Cardiac fibroblast (primary cell): Measurements from ENCODE around the gene CD164.

ENCODE experiments used
- DNase-seq, 2 donors: peaks; one replicate each; pipeline versions ENCODE4 v3.0.0 to v3.0.0-alpha.2; 2010; ENCODE audit warnings: low read depth in 2 of 2
- H3K4me3 ChIP-seq, 2 donors: replicated peaks in 1 of 2; 1 replicate in 1 of 2; 2 replicates in 1 of 2; pipeline ENCODE4 v1.5.1; 2011; ENCODE audit warnings: low read depth in 2 of 2, low read length in 2 of 2, mild to moderate bottlenecking in 2 of 2, moderate library complexity in 1 of 2
- TF ChIP-seq, protein P1 (sequence below): IDR thresholded peaks from one replicate; pipeline ENCODE4 v1.5.1; 2011; ENCODE audit warnings: low read depth, mild to moderate bottlenecking, low read length, inconsistent platforms

Gene CD164

DNA sequence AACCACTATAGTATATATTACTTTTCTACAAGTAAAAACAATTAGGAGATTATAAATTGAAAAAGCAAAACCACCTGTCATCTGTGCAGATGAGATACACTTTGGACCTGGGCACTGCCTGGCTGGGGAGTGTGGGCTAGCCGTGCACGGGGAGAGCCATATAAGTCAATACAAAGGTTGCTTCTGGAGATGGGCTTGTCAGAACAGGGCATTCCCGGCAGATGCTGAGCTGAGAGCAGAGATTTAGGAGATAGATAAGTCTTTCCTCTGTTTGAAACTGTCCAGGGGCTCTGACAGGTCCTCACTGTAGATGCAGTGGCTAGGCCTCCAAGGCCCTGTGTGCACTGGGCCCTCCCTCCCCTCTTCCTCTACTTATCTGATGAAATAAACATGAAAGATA lies 34.5 kb downstream of the CD164 start:
- TF ChIP-seq, protein P1, sequence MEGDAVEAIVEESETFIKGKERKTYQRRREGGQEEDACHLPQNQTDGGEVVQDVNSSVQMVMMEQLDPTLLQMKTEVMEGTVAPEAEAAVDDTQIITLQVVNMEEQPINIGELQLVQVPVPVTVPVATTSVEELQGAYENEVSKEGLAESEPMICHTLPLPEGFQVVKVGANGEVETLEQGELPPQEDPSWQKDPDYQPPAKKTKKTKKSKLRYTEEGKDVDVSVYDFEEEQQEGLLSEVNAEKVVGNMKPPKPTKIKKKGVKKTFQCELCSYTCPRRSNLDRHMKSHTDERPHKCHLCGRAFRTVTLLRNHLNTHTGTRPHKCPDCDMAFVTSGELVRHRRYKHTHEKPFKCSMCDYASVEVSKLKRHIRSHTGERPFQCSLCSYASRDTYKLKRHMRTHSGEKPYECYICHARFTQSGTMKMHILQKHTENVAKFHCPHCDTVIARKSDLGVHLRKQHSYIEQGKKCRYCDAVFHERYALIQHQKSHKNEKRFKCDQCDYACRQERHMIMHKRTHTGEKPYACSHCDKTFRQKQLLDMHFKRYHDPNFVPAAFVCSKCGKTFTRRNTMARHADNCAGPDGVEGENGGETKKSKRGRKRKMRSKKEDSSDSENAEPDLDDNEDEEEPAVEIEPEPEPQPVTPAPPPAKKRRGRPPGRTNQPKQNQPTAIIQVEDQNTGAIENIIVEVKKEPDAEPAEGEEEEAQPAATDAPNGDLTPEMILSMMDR, result no peak
- no peak for DNase-seq
- no peak overlapping the region for H3K4me3 ChIP-seq

DNA sequence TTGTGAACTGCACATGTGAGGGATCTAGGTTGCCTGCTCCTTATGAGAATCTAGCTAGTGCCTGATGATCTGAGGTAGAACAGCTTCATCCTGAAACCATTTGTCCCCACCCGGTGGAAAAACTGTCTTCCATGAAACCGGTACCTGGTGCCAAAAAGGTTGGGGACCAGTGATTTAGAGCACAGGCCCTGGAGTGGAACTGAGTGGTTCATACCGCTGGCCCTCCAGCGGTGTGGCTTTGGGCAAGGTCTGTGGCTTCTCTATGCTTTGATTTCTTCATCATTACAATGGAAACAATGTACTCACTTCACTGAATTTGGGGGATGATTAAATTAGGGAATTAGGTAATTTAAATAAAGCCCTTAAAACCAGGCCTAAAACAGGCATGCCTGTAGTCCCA lies 36.3 kb downstream of the CD164 start:
- DNase-seq, result no peak
- TF ChIP-seq, protein P1, result no peak
- no peak overlapping the region for H3K4me3 ChIP-seq

DNA sequence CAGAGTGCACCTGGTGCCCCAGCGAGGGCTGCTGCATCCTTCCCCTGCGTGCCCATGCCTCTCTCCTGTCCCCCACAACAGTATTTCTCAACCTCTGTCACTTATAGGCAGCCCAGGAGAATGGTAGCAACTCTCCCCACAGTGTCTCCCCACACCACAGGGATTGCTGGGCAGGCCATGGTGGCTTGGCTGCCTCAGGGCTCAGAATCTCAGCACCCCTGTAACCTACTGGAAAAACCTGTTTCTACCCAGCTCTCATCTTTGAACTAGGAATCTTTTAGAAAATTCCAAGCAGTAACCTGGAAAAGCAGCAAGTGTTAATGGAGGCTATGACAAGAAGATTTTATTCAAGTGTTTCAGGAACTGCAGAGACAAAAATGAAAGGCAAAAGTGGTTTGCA lies 38.0 kb downstream of the CD164 start:
- DNase-seq, result no peak
- no peak overlapping the region for H3K4me3 ChIP-seq
- TF ChIP-seq, protein P1, result no peak

DNA sequence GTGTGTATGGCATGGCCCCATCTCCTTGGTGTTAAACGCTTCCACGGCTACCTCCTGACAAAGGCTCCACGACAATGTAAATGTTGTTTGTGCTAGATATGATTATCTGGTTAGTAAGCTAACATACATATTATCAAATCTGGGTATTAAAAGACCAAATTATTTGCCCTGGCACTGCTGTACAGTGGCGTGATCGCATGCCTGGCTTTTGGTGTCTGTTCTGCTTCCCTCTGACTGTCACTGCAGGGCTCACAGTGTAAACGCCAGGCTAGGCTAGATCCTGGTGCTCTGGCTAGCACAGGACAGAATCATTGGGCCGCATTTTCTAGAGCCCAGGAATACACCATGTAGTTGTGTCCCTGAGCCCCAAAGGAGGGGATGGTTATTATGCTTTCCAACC lies 38.7 kb downstream of the CD164 start:
- H3K4me3 ChIP-seq, result no peak overlapping the region
- TF ChIP-seq, protein P1, result no peak

DNA sequence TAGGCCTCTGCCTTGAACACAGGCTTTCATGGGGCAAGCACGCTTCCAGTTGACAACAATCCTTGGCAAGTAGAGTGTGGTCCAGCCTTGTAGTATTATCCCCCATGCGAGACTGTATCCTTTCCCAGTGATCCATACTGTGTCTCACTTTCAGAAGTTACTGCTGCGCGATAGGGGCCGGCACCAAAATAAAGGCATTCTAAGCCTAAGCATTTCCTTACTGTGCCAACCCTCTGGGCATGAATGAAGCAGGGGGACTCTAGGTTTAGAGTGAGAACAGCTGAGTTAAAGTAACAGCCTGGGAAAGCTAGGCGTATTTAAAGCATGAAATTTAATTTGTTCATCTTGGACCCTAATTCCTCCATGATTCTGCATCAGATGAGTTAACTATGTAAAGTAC lies 39.4 kb downstream of the CD164 start:
- DNase-seq, result no peak
- TF ChIP-seq, protein P1, result no peak

More for the DNA sequence above, 38.7 kb downstream of the CD164 start:
- no peak for DNase-seq

DNA sequence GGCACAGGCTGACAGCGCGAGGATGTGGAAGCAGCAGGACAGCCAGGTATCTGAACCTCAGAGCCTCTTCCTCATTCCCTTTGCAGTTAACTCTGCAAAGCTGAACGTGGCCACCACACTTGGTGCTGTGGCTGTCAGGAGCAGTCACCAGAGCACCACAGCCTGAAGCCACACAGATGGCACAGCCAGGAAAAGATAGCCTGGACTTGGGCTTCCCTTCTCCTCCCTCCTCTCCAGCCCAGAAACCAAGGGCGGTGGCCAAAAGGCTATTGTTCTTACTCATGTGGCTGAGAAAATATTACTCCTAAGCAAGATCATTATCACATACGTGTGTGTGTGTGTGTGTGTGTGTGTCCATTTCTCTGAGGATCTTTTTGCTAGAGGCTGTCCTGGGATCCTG lies 39.8 kb downstream of the CD164 start:
- TF ChIP-seq, protein P1, result no peak
- H3K4me3 ChIP-seq, result no peak overlapping the region
- no peak for DNase-seq

More for the DNA sequence above, 39.4 kb downstream of the CD164 start:
- H3K4me3 ChIP-seq, result no peak overlapping the region

DNA sequence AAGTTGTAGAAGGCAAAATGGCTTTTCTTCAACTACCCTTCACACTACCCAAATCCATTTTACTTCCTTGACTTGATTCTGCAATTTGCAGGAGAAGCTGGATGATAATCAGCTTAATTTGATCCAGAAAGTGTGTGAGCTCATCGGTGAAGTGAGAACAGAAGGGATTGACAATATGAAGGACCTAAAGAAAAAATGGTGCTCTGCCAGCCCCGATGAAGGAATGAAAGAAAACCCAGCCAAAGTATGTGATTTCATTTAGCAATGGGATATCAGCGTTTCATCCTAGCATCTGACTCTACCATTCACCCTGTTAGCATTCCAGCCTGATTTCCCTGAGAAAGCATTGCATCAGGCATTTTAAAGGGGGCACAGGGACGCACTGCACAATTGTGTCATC lies 41.5 kb downstream of the CD164 start:
- DNase-seq, result no peak
- TF ChIP-seq, protein P1, result no peak

More for the DNA sequence above, 41.5 kb downstream of the CD164 start:
- no peak overlapping the region for H3K4me3 ChIP-seq
